Fibroblast of skin of left quadriceps (primary cell): Measurements from ENCODE around the gene ANGPTL2.

ENCODE experiments used
- DNase-seq, 2 experiments: peaks; one replicate each; pipeline ENCODE4 v3.0.0-alpha.2; 2013; ENCODE audit warnings: low read depth in 2 of 2

Gene ANGPTL2

GRCh38 chr9:127050591-127051001 lies 71.8 kb downstream of the ANGPTL2 start:
- no peak for DNase-seq

GRCh38 chr9:127050152-127050551 lies 72.3 kb downstream of the ANGPTL2 start:
- no peak for DNase-seq

- DNase-seq = no peak
Measured at GRCh38 chr9:127049581-127049980, 72.9 kb downstream of the ANGPTL2 start.

- peak; percentile 48 to 58 for DNase-seq
Measured at GRCh38 chr9:127049044-127049443, 73.4 kb downstream of the ANGPTL2 start.

GRCh38 chr9:127047971-127048370 lies 74.5 kb downstream of the ANGPTL2 start:
- no peak for DNase-seq

GRCh38 chr9:127045148-127045547 lies 77.3 kb downstream of the ANGPTL2 start:
- no peak for DNase-seq

- DNase-seq = no peak
Measured at GRCh38 chr9:127039492-127039891, 82.9 kb downstream of the ANGPTL2 start.

- DNase-seq = no peak
Measured at GRCh38 chr9:127038531-127038930, 83.9 kb downstream of the ANGPTL2 start.
